Measurements from ENCODE around the gene NCSTN. TPM values are rescaled to one million over a fixed set of nuclear protein-coding genes. Genes with fewer than 3 reads are reported as not detected.
A peak's percentile ranks its signal among the peaks of the same experiment; 100 is the strongest.

Gene NCSTN
- 48.4 TPM for polyA plus RNA-seq (2012; ENCODE audit: low read depth, missing spikeins)

- FAIRE-seq (peak; percentile 96), DNase-seq (ENCODE audit: insufficient read length, low spot score) (peak; percentile 63)
- TF ChIP-seq SPI1 (IDR thresholded peaks at IDR 0.05; ENCODE audit: low read depth, low read length) (peak; percentile 51; the same call in 1 of the 2 replicates), POLR2A (IDR thresholded peaks at IDR 0.05; ENCODE audit: low read depth, low read length) (peak; percentile 97), POU2F2 (IDR thresholded peaks at IDR 0.05; ENCODE audit: low read depth, low read length) (peak; percentile 56; the same call in 1 of the 2 replicates), PAX5 (IDR thresholded peaks at IDR 0.05; ENCODE audit: insufficient read depth, low read length, severe bottlenecking) (peak; percentile 62), TAF1 (IDR thresholded peaks at IDR 0.05; ENCODE audit: low read depth, low read length) (peak; percentile 92), POLR2AphosphoS5 (IDR thresholded peaks at IDR 0.05; ENCODE audit: low read depth, low read length) (peak; percentile 90)
These were observed at the start of gene NCSTN, which contains the start of gene COPA for GRCh38 chr1:160342953-160343869. NCSTN (plus strand) TSS chr1:160343383; CDS start chr1:160343397, 14 bp downstream. COPA (minus strand) TSS chr1:160343250; CDS start chr1:160343170, 80 bp downstream.

DNA sequence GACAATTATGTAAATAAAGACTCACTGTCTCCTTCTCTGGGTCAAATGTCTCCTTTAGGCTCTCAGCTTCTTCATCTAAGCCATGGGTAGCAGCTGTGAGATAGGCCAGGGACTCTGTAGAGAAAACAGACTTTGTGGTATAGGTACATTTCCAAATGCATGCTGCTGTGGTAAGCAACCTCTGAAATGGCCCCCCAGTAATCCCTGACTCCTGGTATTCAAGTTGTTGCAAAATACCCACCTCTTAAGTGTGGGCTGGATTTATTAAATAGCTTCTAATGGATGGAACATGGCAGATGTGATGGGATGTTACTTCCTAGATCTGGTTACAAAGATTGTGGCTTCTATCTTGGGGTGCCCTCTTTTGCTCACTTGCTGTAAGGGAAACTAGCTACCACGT lies 47.1 kb upstream of the NCSTN start:
- no peak for DNase-seq (ENCODE audit: insufficient read length, low spot score)
- TF ChIP-seq POU2F2 (IDR thresholded peaks at IDR 0.05; ENCODE audit: low read depth, low read length) (no peak), PAX5 (IDR thresholded peaks at IDR 0.05; ENCODE audit: insufficient read depth, low read length, severe bottlenecking) (no peak), SPI1 (IDR thresholded peaks at IDR 0.05; ENCODE audit: low read depth, low read length) (no peak), TAF1 (IDR thresholded peaks at IDR 0.05; ENCODE audit: low read depth, low read length) (no peak), POLR2A (IDR thresholded peaks at IDR 0.05; ENCODE audit: low read depth, low read length) (no peak), POLR2AphosphoS5 (IDR thresholded peaks at IDR 0.05; ENCODE audit: low read depth, low read length) (no peak)
- no peak for FAIRE-seq

DNA sequence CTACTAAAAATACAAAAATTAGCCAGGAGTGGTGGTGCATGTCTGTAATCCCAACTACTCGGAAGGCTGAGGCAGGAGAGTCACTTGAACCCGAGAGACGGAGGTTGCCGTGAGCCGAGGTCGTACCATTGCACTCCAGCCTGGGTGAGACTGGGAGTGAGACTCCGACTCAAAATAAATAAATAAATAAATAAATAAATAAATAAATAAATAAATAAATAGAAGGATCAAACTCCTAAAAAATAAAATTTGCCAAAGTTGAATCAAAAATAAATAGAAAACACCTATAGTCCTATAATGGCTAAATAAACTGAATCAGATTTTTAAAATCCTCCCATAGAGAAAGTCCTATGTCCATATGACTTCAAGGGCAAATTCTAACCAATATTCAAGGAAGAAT lies 43.0 kb upstream of the NCSTN start:
- TF ChIP-seq PAX5 (IDR thresholded peaks at IDR 0.05; ENCODE audit: insufficient read depth, low read length, severe bottlenecking) = no peak
- no peak for TF ChIP-seq SPI1 (IDR thresholded peaks at IDR 0.05; ENCODE audit: low read depth, low read length)
- TF ChIP-seq POLR2AphosphoS5 (IDR thresholded peaks at IDR 0.05; ENCODE audit: low read depth, low read length) = no peak
- TF ChIP-seq TAF1 (IDR thresholded peaks at IDR 0.05; ENCODE audit: low read depth, low read length) = no peak
- TF ChIP-seq POU2F2 (IDR thresholded peaks at IDR 0.05; ENCODE audit: low read depth, low read length) = no peak
- no peak for TF ChIP-seq POLR2A (IDR thresholded peaks at IDR 0.05; ENCODE audit: low read depth, low read length)
- no peak for DNase-seq (ENCODE audit: insufficient read length, low spot score)
- FAIRE-seq = no peak

DNA sequence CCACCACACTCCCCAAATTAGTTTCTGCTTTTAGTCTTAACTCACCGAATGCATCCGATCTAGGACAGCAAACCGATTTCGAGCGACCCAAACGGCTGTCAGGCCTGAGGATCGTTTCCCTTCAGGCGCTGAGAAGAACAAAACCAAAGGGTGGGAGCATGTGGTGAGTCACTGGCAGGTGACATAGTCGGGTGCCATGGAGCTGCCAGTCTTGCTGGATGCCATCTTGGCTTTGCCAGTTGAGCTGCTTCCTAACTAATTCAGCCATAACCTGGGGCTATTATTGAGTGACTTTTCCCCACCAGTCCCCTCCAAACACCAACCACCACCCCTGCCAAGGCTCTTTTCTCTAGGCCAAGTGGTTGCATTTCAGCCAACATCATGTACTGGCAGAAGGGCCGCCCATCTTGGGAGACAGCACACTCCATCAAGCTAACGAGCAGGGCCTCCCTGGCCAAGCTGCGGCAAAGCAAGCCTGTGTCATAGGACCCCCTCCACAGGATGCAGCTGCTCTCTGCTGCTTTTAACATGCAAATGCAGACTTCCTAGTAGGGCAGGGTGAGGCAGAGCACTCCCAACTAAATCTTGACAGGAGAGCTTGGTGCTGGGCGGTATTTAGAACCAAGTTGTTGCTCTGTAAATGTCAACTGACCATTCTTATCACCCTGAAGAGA lies 35.9 kb upstream of the NCSTN start:
- DNase-seq (ENCODE audit: insufficient read length, low spot score) (no peak), FAIRE-seq (no peak)

DNA sequence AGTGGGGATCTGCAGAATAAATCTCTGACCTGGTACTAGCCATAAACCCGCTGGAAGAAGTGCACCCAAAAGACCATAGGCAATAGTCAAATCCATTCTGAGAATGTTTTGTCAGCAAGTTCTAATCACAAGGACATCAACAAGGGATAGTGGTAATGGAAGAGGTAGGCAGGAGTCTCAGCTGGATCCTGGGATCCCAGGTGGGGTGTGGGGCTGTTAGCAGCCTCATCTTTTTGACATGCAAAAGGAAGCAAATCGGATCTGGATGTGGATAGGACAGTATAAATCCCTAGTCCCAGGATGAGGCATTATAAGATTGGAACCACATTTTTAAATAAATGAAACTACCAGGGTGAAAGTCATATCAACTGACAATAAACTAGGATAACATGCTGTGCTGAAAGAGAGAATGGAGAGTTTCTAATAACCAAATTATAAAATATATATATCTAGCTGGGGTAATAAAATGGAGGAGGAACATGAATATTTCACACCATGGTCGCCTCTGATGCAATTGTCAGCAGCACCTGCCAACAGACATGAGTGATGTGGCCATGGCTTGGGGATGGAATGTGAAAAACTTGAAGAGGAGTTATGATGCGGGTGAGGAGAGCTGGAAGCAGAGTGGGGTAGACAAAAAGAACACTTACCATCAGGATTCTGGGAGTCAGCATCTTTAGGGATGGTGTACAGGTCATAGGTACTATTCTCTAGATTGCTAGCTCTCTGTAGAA lies 34.6 kb upstream of the NCSTN start:
- TF ChIP-seq POLR2A (IDR thresholded peaks at IDR 0.05; ENCODE audit: low read depth, low read length) (no peak), SPI1 (IDR thresholded peaks at IDR 0.05; ENCODE audit: low read depth, low read length) (no peak)
- DNase-seq (ENCODE audit: insufficient read length, low spot score) (no peak), FAIRE-seq (no peak)

More for the DNA sequence above, 35.9 kb upstream of the NCSTN start:
- TF ChIP-seq POLR2A (IDR thresholded peaks at IDR 0.05; ENCODE audit: low read depth, low read length) (no peak), POU2F2 (IDR thresholded peaks at IDR 0.05; ENCODE audit: low read depth, low read length) (no peak), POLR2AphosphoS5 (IDR thresholded peaks at IDR 0.05; ENCODE audit: low read depth, low read length) (no peak), SPI1 (IDR thresholded peaks at IDR 0.05; ENCODE audit: low read depth, low read length) (no peak), PAX5 (IDR thresholded peaks at IDR 0.05; ENCODE audit: insufficient read depth, low read length, severe bottlenecking) (no peak), TAF1 (IDR thresholded peaks at IDR 0.05; ENCODE audit: low read depth, low read length) (no peak)

DNA sequence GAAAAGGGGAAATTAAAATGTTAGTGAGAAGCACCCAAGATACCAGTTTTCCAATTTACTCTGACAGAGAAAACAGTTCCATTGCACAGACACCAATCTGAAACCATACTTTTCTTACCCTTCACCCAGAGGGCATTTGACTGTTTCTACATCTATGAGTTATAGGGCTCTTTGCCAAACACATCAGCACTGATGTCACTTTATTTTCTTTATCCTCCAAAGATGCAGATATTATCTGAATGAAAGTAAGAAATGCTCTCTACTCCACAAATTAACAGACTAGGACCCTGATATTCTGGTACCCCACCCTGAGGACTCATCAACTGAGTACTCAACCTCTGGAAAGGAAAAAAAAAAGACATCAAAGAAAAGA lies 34.0 kb upstream of the NCSTN start:
- TF ChIP-seq SPI1 (IDR thresholded peaks at IDR 0.05; ENCODE audit: low read depth, low read length) = no peak
- TF ChIP-seq TAF1 (IDR thresholded peaks at IDR 0.05; ENCODE audit: low read depth, low read length) = no peak
- TF ChIP-seq PAX5 (IDR thresholded peaks at IDR 0.05; ENCODE audit: insufficient read depth, low read length, severe bottlenecking) = no peak
- no peak for TF ChIP-seq POLR2AphosphoS5 (IDR thresholded peaks at IDR 0.05; ENCODE audit: low read depth, low read length)
- no peak for TF ChIP-seq POLR2A (IDR thresholded peaks at IDR 0.05; ENCODE audit: low read depth, low read length)
- no peak for TF ChIP-seq POU2F2 (IDR thresholded peaks at IDR 0.05; ENCODE audit: low read depth, low read length)
- FAIRE-seq (no peak), DNase-seq (ENCODE audit: insufficient read length, low spot score) (no peak)

- TF ChIP-seq PAX5 (IDR thresholded peaks at IDR 0.05; ENCODE audit: insufficient read depth, low read length, severe bottlenecking) (no peak), SPI1 (IDR thresholded peaks at IDR 0.05; ENCODE audit: low read depth, low read length) (no peak), POU2F2 (IDR thresholded peaks at IDR 0.05; ENCODE audit: low read depth, low read length) (no peak), TAF1 (IDR thresholded peaks at IDR 0.05; ENCODE audit: low read depth, low read length) (no peak), POLR2AphosphoS5 (IDR thresholded peaks at IDR 0.05; ENCODE audit: low read depth, low read length) (no peak), POLR2A (IDR thresholded peaks at IDR 0.05; ENCODE audit: low read depth, low read length) (no peak)
- no peak for FAIRE-seq
These were observed 33.6 kb upstream of the NCSTN start for GRCh38 chr1:160309571-160309970.

GRCh38 chr1:160315359-160315758 lies 27.8 kb upstream of the NCSTN start:
- no peak for TF ChIP-seq SPI1 (IDR thresholded peaks at IDR 0.05; ENCODE audit: low read depth, low read length)
- TF ChIP-seq POU2F2 (IDR thresholded peaks at IDR 0.05; ENCODE audit: low read depth, low read length) = no peak
- no peak for TF ChIP-seq POLR2A (IDR thresholded peaks at IDR 0.05; ENCODE audit: low read depth, low read length)
- TF ChIP-seq PAX5 (IDR thresholded peaks at IDR 0.05; ENCODE audit: insufficient read depth, low read length, severe bottlenecking) = no peak
- TF ChIP-seq TAF1 (IDR thresholded peaks at IDR 0.05; ENCODE audit: low read depth, low read length) = no peak
- no peak for TF ChIP-seq POLR2AphosphoS5 (IDR thresholded peaks at IDR 0.05; ENCODE audit: low read depth, low read length)
- FAIRE-seq (no peak), DNase-seq (ENCODE audit: insufficient read length, low spot score) (no peak)

More at GRCh38 chr1:160309571-160309970, 33.6 kb upstream of the NCSTN start:
- DNase-seq (ENCODE audit: insufficient read length, low spot score) = no peak

Measured in GM12891 (cell line).